Measurements from ENCODE around the gene LMBR1. TPM values are rescaled to one million over a fixed set of nuclear protein-coding genes. Genes with fewer than 3 reads are reported as not detected.
A peak's percentile ranks its signal among the peaks of the same experiment; 100 is the strongest.

Gene LMBR1
- total and polyA plus RNA-seq, 2 of the 13 experiments (the other 11 are each of a cell fraction or from before 2014, with no cell fraction given): 20.9 to 39.6 TPM

- TF ChIP-seq, protein P1, sequence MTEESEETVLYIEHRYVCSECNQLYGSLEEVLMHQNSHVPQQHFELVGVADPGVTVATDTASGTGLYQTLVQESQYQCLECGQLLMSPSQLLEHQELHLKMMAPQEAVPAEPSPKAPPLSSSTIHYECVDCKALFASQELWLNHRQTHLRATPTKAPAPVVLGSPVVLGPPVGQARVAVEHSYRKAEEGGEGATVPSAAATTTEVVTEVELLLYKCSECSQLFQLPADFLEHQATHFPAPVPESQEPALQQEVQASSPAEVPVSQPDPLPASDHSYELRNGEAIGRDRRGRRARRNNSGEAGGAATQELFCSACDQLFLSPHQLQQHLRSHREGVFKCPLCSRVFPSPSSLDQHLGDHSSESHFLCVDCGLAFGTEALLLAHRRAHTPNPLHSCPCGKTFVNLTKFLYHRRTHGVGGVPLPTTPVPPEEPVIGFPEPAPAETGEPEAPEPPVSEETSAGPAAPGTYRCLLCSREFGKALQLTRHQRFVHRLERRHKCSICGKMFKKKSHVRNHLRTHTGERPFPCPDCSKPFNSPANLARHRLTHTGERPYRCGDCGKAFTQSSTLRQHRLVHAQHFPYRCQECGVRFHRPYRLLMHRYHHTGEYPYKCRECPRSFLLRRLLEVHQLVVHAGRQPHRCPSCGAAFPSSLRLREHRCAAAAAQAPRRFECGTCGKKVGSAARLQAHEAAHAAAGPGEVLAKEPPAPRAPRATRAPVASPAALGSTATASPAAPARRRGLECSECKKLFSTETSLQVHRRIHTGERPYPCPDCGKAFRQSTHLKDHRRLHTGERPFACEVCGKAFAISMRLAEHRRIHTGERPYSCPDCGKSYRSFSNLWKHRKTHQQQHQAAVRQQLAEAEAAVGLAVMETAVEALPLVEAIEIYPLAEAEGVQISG (CRISPR knock-in tag; IDR thresholded peaks at IDR 0.05): no peak
Measured at GRCh38 chr7:156654511-156655234, 238.3 kb downstream of the LMBR1 start (continued).

- Histone ChIP-seq H3K4me3 (replicated peaks in 1 of 3; ENCODE audit: insufficient read depth in 1 of 3, low read depth in 2 of 3, low read length in 3 of 3) (no peak overlapping the region), H3K9ac (ENCODE audit: insufficient read depth, low read depth, low read length) (no peak overlapping the region), H3K27ac (ENCODE audit: extremely low read length, insufficient read depth, low read length) (no peak overlapping the region), H3K9me3 (ENCODE audit: low read length) (no peaks in the 10 kb centered on the region), H3K36me3 (replicated peaks in 1 of 2; ENCODE audit: control insufficient read depth in 1 of 2, insufficient read depth in 2 of 2, low read length in 2 of 2) (no peaks in the 10 kb centered on the region), H3K4me1 (ENCODE audit: insufficient read depth, low read length) (peaks cover 10% of the 10 kb centered on the region; the same call in 1 of the 2 replicates), H3K27me3 (ENCODE audit: control insufficient read depth in 1 of 2, insufficient read depth in 2 of 2, low read length in 2 of 2) (no peaks in the 10 kb centered on the region), H3K79me2 (ENCODE audit: insufficient read depth, low read length) (no peaks in the 10 kb centered on the region), H2AFZ (ENCODE audit: low read length) (no peak overlapping the region), H3K4me2 (ENCODE audit: low read depth, low read length) (no peak overlapping the region), H4K20me1 (ENCODE audit: insufficient read depth, low read length) (no peaks in the 10 kb centered on the region)
- FAIRE-seq: no peak
- POLR2A ChIA-PET: interaction anchor here (0.9 to 1.0 kb wide), 2 partner anchors 37 to 44 kb away, joined by 3 to 5 read pairs; no protein-coding TSS in a partner anchor
- TF ChIP-seq FOXA3 (CRISPR knock-in tag; IDR thresholded peaks at IDR 0.05) (peak; percentile 41; the same call in 1 of the 2 replicates), CCDC6 (CRISPR knock-in tag; IDR thresholded peaks at IDR 0.05) (no peak), FOXA1 (IDR thresholded peaks at IDR 0.05) (no peak), FOXA1 (CRISPR knock-in tag; IDR thresholded peaks at IDR 0.05) (peak; percentile 57), ZBTB42 (CRISPR knock-in tag; IDR thresholded peaks at IDR 0.05) (no peak), CEBPB (IDR thresholded peaks at IDR 0.05; ENCODE audit: borderline replicate concordance, low read depth, low read length) (peak; percentile 71; the same call in 1 of the 2 replicates)
- no peak for ATAC-seq
- DNase-seq (ENCODE audit: low spot score): peak; percentile 39
- CTCF ChIA-PET (ENCODE audit: low intra/inter-chr PET ratio, low total read pairs): no interaction called here
- BruUV-seq (replicated peaks): no TSS peak
- in situ Hi-C loops (cut with HindIII; ENCODE audit: extremely low pct_ligation_motif_present, low pct_unique_long_range_greater_than_20kb) (loop anchor here (10.0 kb wide), 1 partner anchor 112 kb away; no protein-coding TSS in a partner anchor), intact Hi-C loops (cut with micrococcal nuclease; ENCODE audit: unreplicated experiment) (no loop called here)
- 81% methylated on average over 8 of the region's 8 CpGs for WGBS (ENCODE audit: low lambda C conversion rate)
Measured at GRCh38 chr7:156652886-156653568, 240.0 kb downstream of the LMBR1 start.

Data from HepG2 (cell line).